Measurements from ENCODE around the gene TRPT1. TPM values are rescaled to one million over a fixed set of nuclear protein-coding genes. Genes with fewer than 3 reads are reported as not detected.

The TRPT1 gene
- total RNA-seq, 2 donors from 2014 or later = 45.6 to 60.4 TPM

GRCh38 chr11:64267207-64267945, 41.4 kb upstream of the TRPT1 start:
- no peaks in the 10 kb centered on the region for H3K4me1 ChIP-seq (ENCODE audit: control insufficient read depth, insufficient read depth, low read length)
- H3K27me3 ChIP-seq (ENCODE audit: control insufficient read depth, insufficient read depth, low read length, poor library complexity, severe bottlenecking) = no peaks in the 10 kb centered on the region
- peaks cover 25% of the 10 kb centered on the region for H3K36me3 ChIP-seq (ENCODE audit: control insufficient read depth, insufficient read depth, low read length)
- peak overlapping the region; percentile 95 for H3K27ac Mint-ChIP-seq
- H3K9me3 Mint-ChIP-seq = no peaks in the 10 kb centered on the region
- no peak overlapping the region for H3K4me3 Mint-ChIP-seq
- H3K9me3 ChIP-seq (ENCODE audit: control insufficient read depth, low read length) = no peaks in the 10 kb centered on the region
- TF ChIP-seq CTCF (conservative IDR thresholded peaks at IDR 0.05) = no peak
- H3K4me1 Mint-ChIP-seq = peaks cover 10% of the 10 kb centered on the region
- no peak overlapping the region for H3K27ac ChIP-seq (ENCODE audit: low read depth, low read length)
- no peaks in the 10 kb centered on the region for H3K27me3 Mint-ChIP-seq (ENCODE audit: insufficient read depth)
- 87 to 88% methylated on average over 8 to 26 of the region's 27 CpGs for WGBS, 2 experiments (ENCODE audit: insufficient coverage in 1 of 2, insufficient read length in 1 of 2)
- DNase-seq = no peak
- H3K9ac ChIP-seq (ENCODE audit: extremely low read depth, low read length, poor library complexity, severe bottlenecking) = no peak overlapping the region
- H3K36me3 Mint-ChIP-seq (ENCODE audit: low read depth) = peaks cover 30% of the 10 kb centered on the region
- H3K4me3 ChIP-seq (ENCODE audit: low read length) = no peak overlapping the region

GRCh38 chr11:64266339-64266738, 40.4 kb upstream of the TRPT1 start:
- H3K27me3 Mint-ChIP-seq (ENCODE audit: insufficient read depth) = no peaks in the 10 kb centered on the region
- no peak overlapping the region for H3K27ac Mint-ChIP-seq
- Histone ChIP-seq H3K36me3 (ENCODE audit: control insufficient read depth, insufficient read depth, low read length) (peaks cover 32% of the 10 kb centered on the region), H3K27me3 (ENCODE audit: control insufficient read depth, insufficient read depth, low read length, poor library complexity, severe bottlenecking) (no peaks in the 10 kb centered on the region), H3K4me3 (ENCODE audit: low read length) (no peak overlapping the region), H3K9me3 (ENCODE audit: control insufficient read depth, low read length) (no peaks in the 10 kb centered on the region), H3K9ac (ENCODE audit: extremely low read depth, low read length, poor library complexity, severe bottlenecking) (no peak overlapping the region), H3K4me1 (ENCODE audit: control insufficient read depth, insufficient read depth, low read length) (no peaks in the 10 kb centered on the region), H3K27ac (ENCODE audit: low read depth, low read length) (no peak overlapping the region)
- no peak for DNase-seq
- peaks cover 10% of the 10 kb centered on the region for H3K4me1 Mint-ChIP-seq
- no peaks in the 10 kb centered on the region for H3K9me3 Mint-ChIP-seq
- H3K36me3 Mint-ChIP-seq (ENCODE audit: low read depth) = peaks cover 36% of the 10 kb centered on the region
- WGBS, 2 experiments (ENCODE audit: insufficient coverage in 1 of 2, insufficient read length in 1 of 2) = 91 to 97% methylated on average over 14 to 15 of the region's 15 CpGs
- no peak overlapping the region for H3K4me3 Mint-ChIP-seq
- no peak for TF ChIP-seq CTCF (conservative IDR thresholded peaks at IDR 0.05)

GRCh38 chr11:64265176-64266160, 39.5 kb upstream of the TRPT1 start:
- no peak overlapping the region for H3K4me3 ChIP-seq (ENCODE audit: low read length)
- Mint-ChIP-seq H3K9me3 (no peaks in the 10 kb centered on the region), H3K4me3 (no peak overlapping the region), H3K4me1 (peaks cover 10% of the 10 kb centered on the region), H3K27me3 (ENCODE audit: insufficient read depth) (no peaks in the 10 kb centered on the region), H3K27ac (no peak overlapping the region), H3K36me3 (ENCODE audit: low read depth) (peaks cover 37% of the 10 kb centered on the region)
- 94 to 95% methylated on average over 25 to 35 of the region's 35 CpGs for WGBS, 2 experiments (ENCODE audit: insufficient coverage in 1 of 2, insufficient read length in 1 of 2)
- H3K9ac ChIP-seq (ENCODE audit: extremely low read depth, low read length, poor library complexity, severe bottlenecking) = no peak overlapping the region
- H3K27ac ChIP-seq (ENCODE audit: low read depth, low read length) = no peak overlapping the region
- TF ChIP-seq CTCF (conservative IDR thresholded peaks at IDR 0.05) = no peak
- no peaks in the 10 kb centered on the region for H3K9me3 ChIP-seq (ENCODE audit: control insufficient read depth, low read length)
- no peaks in the 10 kb centered on the region for H3K4me1 ChIP-seq (ENCODE audit: control insufficient read depth, insufficient read depth, low read length)
- DNase-seq = no peak
- H3K36me3 ChIP-seq (ENCODE audit: control insufficient read depth, insufficient read depth, low read length) = peaks cover 37% of the 10 kb centered on the region
- H3K27me3 ChIP-seq (ENCODE audit: control insufficient read depth, insufficient read depth, low read length, poor library complexity, severe bottlenecking) = no peaks in the 10 kb centered on the region
